Forelimb muscle (tissue), 1 donor: ENCODE measurements around the gene GIPC3. TPM values are rescaled to one million over a fixed set of nuclear protein-coding genes. Genes with fewer than 3 reads are reported as not detected.
"Not testable (repeated sequence)": the region's sequence is repeated elsewhere in the genome, so short reads cannot be mapped to it uniquely, and the experiment has no call there.

Experiments used
- DNase-seq: peaks from one replicate; pipeline ENCODE4 v3.0.0-alpha.2; 2013; ENCODE audit warnings: low read depth
- polyA plus RNA-seq: library from polyadenylated mRNA; unstranded; fragments of 120-200 nt; gene quantifications from one replicate; pipeline ENCODE4 v1.2.1, GENCODE V29; 2013; ENCODE audit not compliant: insufficient read length

GIPC3 gene
- polyA plus RNA-seq, 1 donor: 1.4 TPM

- DNase-seq: no peak
These were observed 34.1 kb upstream of the GIPC3 start for GRCh38 chr19:3550947-3551791.

- DNase-seq: no peak
These were observed 33.5 kb upstream of the GIPC3 start for GRCh38 chr19:3551792-3552095.

GRCh38 chr19:3554254-3555083 lies 30.8 kb upstream of the GIPC3 start:
- no peak for DNase-seq

DNA sequence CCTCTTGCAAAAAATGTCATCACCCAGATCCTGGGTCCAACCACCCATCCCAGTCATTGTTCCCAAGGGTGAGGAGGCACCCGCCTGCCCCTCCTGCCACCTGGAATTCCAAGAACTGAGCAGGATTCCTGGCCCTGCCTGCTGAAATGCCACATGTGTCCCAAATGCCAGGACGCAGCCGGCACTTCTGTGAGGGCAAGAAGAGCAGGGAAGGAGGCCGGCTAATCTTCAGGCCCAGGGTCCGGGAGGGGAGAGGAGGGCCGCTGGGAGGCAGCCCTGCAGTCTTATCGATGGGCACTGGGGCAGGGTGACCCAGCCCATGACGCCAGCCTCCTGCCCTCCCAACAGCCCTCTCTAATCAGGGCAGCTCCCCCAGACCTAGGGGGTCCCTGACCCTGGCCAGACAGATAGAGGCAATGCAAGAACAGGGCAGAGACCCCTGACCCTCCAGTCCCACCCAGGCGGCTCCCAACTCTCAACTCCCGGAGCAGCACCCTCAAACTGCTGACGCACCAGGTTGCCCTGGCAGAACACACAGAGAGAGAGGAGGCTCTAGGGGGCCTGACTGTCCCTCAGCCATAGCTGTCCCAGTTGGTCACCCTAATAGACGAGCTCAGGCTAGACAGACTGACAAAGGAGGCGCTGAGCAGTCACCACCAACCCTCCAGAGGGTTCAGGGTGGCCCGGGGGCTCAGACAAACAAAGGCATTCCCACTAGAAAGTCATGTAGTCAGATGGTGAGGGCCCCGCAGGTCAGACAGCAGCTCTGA lies 29.4 kb upstream of the GIPC3 start:
- DNase-seq: no peak

DNA sequence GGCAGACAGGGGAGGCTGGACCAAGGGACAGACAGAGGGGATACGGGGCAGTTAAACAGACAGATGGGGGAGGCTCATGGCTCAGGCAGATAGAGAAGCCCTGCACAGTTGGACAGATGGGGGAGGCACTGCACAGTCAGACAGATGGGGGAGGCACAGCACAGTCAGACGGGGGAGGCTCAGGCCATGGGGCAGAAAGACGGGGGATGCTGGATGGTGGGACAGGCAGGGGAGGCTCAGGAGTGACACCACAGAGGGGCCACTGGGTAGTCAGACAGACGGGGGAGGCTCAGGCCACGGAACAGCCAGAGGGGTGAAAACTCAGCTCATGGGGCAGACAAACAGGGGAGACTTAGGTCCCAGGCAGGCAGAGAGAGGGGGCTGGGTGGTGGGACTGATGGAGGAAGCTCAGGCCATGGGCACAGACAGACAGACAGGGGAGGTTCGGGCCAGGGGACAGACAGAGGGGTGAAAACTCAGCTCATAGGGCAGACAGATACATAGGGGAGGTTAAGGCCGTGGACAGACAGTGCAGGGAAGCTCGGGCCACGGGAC lies 28.8 kb upstream of the GIPC3 start:
- no peak for DNase-seq

GRCh38 chr19:3556978-3557460 lies 28.3 kb upstream of the GIPC3 start:
- DNase-seq: no peak

DNA sequence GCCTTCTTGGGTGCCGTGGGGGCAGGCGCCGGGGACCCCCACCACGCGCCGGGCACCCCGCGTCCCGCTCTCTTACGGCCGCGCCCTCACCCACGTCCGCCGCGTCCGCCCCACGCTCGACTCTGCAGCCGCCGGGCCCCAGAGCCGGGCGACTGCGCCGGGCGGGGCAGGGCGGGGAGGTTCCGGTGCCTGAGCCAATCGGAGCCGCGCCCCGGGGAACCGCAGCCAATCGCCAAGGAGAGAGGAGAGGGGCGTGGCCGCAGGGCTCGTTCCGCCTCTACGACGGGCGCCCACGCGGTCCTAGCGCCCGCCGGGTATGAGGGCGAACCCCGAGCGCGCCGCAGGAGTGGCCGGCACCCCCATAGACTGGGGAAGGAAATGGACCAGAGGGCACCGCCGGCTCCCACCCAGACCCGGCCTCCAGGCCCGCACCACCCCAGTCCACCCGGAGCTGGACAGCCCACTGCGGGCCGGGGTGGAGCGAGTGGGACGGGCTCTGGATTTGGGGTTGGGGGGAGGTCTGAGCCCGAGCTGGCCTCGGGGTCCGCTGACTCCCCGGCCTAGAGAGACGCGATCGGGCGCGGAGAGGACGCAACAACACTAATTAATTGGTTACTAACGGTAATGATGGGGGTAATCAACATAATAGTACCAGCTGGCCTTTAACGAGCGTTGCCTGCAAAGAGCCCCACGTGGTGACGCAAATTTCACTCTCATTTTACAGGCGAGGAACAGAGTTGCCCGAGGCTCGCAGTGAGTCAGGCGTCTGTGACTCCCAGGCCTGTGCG lies 27.6 kb upstream of the GIPC3 start, which contains the start of gene MFSD12:
MFSD12 (minus strand) TSS at position 126 of the 788 bp plus-strand sequence. CDS start 183 bp downstream, outside the sequence.
- peak; percentile 80 for DNase-seq

DNA sequence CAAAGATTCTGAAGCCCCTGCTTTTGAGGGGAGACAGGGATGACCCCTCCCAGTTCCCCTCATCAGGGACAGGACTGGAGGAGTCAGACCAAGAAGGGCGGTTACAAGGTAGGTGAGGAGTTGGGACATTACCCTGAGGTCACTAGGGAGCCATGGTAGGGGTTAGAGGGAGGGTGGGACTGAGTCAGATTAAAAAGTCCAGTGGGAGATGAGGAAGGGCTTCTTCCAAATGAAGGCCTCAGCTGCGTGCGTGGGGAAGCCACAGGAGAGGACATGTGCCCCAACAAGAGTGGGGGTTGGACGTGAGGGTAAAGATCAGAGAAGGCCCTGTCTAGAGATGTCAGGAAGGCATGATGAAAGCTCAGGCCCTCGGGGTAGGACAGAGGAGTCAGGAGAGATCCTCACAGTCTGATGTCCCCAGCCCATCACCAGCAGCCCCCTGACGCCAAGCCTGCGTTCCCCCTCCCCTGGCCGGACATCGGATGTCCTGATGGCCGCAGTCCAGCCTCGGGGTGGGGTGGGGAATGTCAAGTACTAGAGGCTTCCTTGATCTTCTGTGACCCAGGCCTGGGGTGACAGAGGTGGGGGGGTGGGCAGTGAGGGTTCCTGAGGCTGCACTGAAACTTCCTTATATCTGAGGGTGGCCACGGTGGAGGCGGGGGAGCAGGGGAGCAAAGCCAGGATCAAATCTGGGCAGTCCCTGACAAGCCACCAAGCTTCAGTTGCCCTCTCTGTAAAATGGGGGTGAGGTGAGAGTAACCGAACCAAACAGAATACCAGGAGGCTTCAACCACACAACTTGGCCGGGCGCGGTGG lies 21.4 kb upstream of the GIPC3 start:
- DNase-seq: no peak

GRCh38 chr19:3565139-3565538 lies 20.1 kb upstream of the GIPC3 start:
- no peak for DNase-seq

GRCh38 chr19:3570042-3570441 lies 15.2 kb upstream of the GIPC3 start:
- DNase-seq: not testable (repeated sequence)

GRCh38 chr19:3570606-3571011 lies 14.7 kb upstream of the GIPC3 start:
- DNase-seq: no peak

GRCh38 chr19:3572132-3572854 lies 13.0 kb upstream of the GIPC3 start:
- peak; percentile 97 for DNase-seq

DNA sequence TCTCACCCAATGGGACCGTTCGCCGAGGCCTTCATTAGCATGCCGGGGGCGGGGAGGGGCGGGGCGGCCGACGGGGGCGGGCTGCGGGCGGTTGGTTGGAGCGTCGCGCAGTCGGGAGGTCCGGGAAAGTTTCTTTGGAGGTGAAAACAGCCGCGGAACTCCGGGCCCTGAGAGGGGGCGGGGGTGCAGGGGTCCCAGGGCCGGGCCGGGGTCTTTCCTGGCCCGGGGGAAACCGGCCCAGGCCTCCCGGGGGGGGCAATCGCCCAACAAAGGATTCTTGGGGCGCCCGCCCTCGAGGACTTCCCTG lies 12.5 kb upstream of the GIPC3 start, which contains the start of gene HMG20B:
HMG20B (plus strand) TSS at position 90 of the 307 bp plus-strand sequence. CDS start 366 bp downstream, outside the sequence.
- DNase-seq: no peak

GRCh38 chr19:3573162-3573857 lies 12.0 kb upstream of the GIPC3 start:
- no peak for DNase-seq

DNA sequence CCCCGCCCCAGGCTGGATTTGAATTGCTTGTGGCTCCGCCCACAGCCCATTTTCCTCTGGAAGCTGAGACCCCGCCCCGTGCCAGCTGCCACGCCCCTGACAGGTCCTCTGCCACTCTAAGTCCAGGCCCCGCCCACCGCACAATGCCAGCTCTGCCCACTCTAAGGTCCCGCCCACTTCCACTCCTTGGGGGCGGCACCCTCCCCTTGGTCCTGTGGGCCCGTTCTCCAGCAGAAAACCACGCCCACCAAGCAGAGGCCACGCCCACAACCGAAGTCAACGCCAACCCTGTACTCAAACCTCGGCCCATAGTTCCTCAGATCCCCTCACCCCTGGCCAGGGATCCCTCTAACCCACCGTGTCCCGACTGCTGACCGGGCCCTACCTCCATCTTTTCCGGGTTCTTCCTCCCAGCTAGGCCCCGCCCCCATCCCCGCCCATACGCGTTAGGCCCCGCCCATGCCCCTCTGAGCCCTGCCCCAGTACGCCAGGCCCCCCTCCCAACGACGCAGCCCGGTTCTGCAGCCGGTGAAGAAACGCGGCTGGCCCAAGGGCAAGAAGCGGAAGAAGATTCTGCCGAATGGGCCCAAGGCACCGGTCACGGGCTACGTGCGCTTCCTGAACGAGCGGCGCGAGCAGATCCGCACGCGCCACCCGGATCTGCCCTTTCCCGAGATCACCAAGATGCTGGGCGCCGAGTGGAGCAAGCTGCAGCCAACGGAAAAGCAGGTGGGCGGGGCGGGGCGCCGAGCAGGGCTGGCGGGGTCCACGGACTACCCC lies 11.2 kb upstream of the GIPC3 start:
- no peak for DNase-seq

GRCh38 chr19:3575260-3575741 lies 10.0 kb upstream of the GIPC3 start:
- no peak for DNase-seq

DNA sequence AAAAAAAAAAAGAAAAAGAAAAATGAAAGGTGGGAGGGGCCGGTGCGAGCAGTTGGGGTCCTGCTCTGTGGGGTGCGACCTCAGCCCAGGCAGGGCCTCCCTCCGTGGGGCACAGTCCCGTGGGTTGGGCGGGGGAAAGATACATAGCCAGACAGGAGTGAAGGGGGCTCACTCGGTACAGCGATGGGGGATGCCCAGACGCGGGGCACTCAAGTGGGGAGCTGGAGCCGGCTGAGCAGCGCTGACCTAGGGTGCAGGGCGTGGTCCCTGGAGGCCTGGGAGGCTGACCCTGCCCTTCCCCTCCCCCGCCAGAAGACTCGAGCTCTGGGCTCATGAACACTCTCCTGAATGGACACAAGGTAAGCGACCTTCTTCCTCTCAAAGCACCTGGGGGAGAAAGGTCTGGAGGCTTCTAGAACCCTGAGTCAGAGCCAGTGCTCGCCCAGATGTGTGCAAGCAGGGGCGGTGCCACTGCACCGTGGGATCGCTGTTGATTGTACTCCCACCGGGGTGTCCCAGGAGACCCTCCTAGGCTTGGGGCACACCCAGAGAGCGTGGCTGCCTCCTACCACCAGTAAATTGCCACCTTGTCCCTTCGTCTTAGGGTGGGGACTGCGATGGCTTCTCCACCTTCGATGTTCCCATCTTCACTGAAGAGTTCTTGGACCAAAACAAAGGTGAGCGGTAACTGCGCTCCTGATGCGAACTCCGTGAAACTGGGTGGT lies 9.2 kb upstream of the GIPC3 start:
- DNase-seq: no peak
